Progenitor cell of endocrine pancreas (in vitro differentiated cells): Measurements from ENCODE around the gene UNC93B1. TPM values are rescaled to one million over a fixed set of nuclear protein-coding genes. Genes with fewer than 3 reads are reported as not detected.

Experiments
- DNase-seq: peaks from one replicate; pipeline ENCODE4 v3.0.0; 2021; ENCODE audit warnings: low spot score; ENCODE audit not compliant: unreplicated experiment
- H3K27ac Mint-ChIP-seq: 2 replicates; pipeline ENCODE4 v1.8.0; 2021; ENCODE audit warnings: mild to moderate bottlenecking, moderate library complexity, mixed read lengths
- H3K27me3 Mint-ChIP-seq: 2 replicates; pipeline ENCODE4 v1.8.0; 2021; ENCODE audit warnings: mixed read lengths
- H3K36me3 Mint-ChIP-seq: 2 replicates; pipeline ENCODE4 v1.8.0; 2022; ENCODE audit warnings: mixed read lengths; ENCODE audit not compliant: insufficient read depth
- H3K4me1 Mint-ChIP-seq: 2 replicates; pipeline ENCODE4 v1.8.0; 2021; ENCODE audit warnings: low read depth, mixed read lengths
- H3K4me3 Mint-ChIP-seq: 2 replicates; pipeline ENCODE4 v1.8.0; 2021; ENCODE audit warnings: low read depth, mild to moderate bottlenecking, moderate library complexity, mixed read lengths
- H3K9me3 Mint-ChIP-seq: 2 replicates; pipeline ENCODE4 v1.8.0; 2021; ENCODE audit warnings: low read depth, mixed read lengths
- CTCF ChIP-seq: fragments of 200-600 bp; sonication (generic); IDR thresholded peaks from one replicate; pipeline ENCODE4 v1.5.0; 2021; ENCODE audit warnings: antibody characterized with exemption, mild to moderate bottlenecking; ENCODE audit not compliant: unreplicated experiment
- total RNA-seq: library from RNA; stranded (reverse); gene quantifications from 2 replicates; pipeline ENCODE4 v1.2.1, GENCODE V29; 2021

The UNC93B1 gene
- total RNA-seq, 1 donor from 2014 or later = 8.0 TPM

- H3K36me3 Mint-ChIP-seq = no peaks in the 10 kb centered on the region
- H3K9me3 Mint-ChIP-seq = no peaks in the 10 kb centered on the region
- H3K27me3 Mint-ChIP-seq = no peaks in the 10 kb centered on the region
- DNase-seq = no peak
- no peak for TF ChIP-seq CTCF
- H3K27ac Mint-ChIP-seq = no peak overlapping the region
- H3K4me1 Mint-ChIP-seq = peaks cover 2% of the 10 kb centered on the region
- no peak overlapping the region for H3K4me3 Mint-ChIP-seq
Measured at GRCh38 chr11:68040957-68041591, 37.2 kb upstream of the UNC93B1 start.

GRCh38 chr11:68040101-68040956 lies 36.4 kb upstream of the UNC93B1 start:
- no peaks in the 10 kb centered on the region for H3K27me3 Mint-ChIP-seq
- peaks cover 2% of the 10 kb centered on the region for H3K4me1 Mint-ChIP-seq
- DNase-seq = no peak
- H3K9me3 Mint-ChIP-seq = no peaks in the 10 kb centered on the region
- H3K27ac Mint-ChIP-seq = peak overlapping the region; percentile 86
- no peaks in the 10 kb centered on the region for H3K36me3 Mint-ChIP-seq
- TF ChIP-seq CTCF = no peak
- H3K4me3 Mint-ChIP-seq = peak overlapping the region; percentile 11

- no peak for DNase-seq
Measured at GRCh38 chr11:68039526-68040086, 35.7 kb upstream of the UNC93B1 start.

GRCh38 chr11:68038718-68039525 lies 35.0 kb upstream of the UNC93B1 start, which contains the start of gene TCIRG1:
Gene TCIRG1, plus strand, starts transcription at chr11:68039025. Its CDS starts 2,247 bp downstream, at chr11:68041272.
- Mint-ChIP-seq H3K27ac (no peak within 1 kb of the TSS), H3K4me3 (peak within 1 kb of the TSS; percentile 41), H3K27me3 (no peaks in the 10 kb centered on the region), H3K9me3 (no peaks in the 10 kb centered on the region), H3K4me1 (peaks cover 2% of the 10 kb centered on the region), H3K36me3 (no peaks in the 10 kb centered on the region)
- TF ChIP-seq CTCF = no peak
- no peak for DNase-seq

More at GRCh38 chr11:68039526-68040086, 35.7 kb upstream of the UNC93B1 start:
- no peaks in the 10 kb centered on the region for H3K36me3 Mint-ChIP-seq
- no peak for TF ChIP-seq CTCF
- H3K9me3 Mint-ChIP-seq = no peaks in the 10 kb centered on the region
- no peaks in the 10 kb centered on the region for H3K27me3 Mint-ChIP-seq
- H3K4me1 Mint-ChIP-seq = peaks cover 2% of the 10 kb centered on the region
- H3K4me3 Mint-ChIP-seq = peak overlapping the region; percentile 11
- no peak overlapping the region for H3K27ac Mint-ChIP-seq
